Hepatocyte (in vitro differentiated cells): ENCODE results near the gene SLC19A1. TPM values are rescaled to one million over a fixed set of nuclear protein-coding genes. Genes with fewer than 3 reads are reported as not detected.

Experiments used
- DNase-seq: peaks from one replicate; pipeline ENCODE4 v3.0.0-alpha.2; 2016; ENCODE audit warnings: low spot score
- H2AFZ ChIP-seq: fragments of 200-600 bp; sonication (generic); 2 replicates; pipeline ENCODE4 v1.6.0; 2016; ENCODE audit warnings: antibody characterized with exemption, mild to moderate bottlenecking
- H3K27ac ChIP-seq: fragments of 200-600 bp; sonication (generic); 2 replicates; pipeline ENCODE4 v1.5.1; 2016; ENCODE audit warnings: mild to moderate bottlenecking
- H3K27me3 ChIP-seq: fragments of 200-600 bp; sonication (generic); 2 replicates; pipeline ENCODE4 v1.6.1; 2016
- H3K36me3 ChIP-seq: fragments of 200-600 bp; sonication (generic); replicated peaks from 2 replicates; pipeline ENCODE4 v1.5.1; 2016; ENCODE audit warnings: low read depth; ENCODE audit not compliant: insufficient read depth
- H3K4me1 ChIP-seq: fragments of 200-600 bp; sonication (generic); 2 replicates; pipeline ENCODE4 v1.5.1; 2016; ENCODE audit warnings: mild to moderate bottlenecking, moderate library complexity; ENCODE audit not compliant: insufficient read depth
- H3K4me2 ChIP-seq: fragments of 200-600 bp; sonication (generic); 2 replicates; pipeline ENCODE4 v1.6.0; 2016
- H3K4me3 ChIP-seq: fragments of 200-600 bp; sonication (generic); 2 replicates; pipeline ENCODE4 v1.5.1; 2016; ENCODE audit warnings: mild to moderate bottlenecking
- H3K79me2 ChIP-seq: fragments of 200-600 bp; sonication (generic); 2 replicates; pipeline ENCODE4 v1.6.0; 2017; ENCODE audit warnings: mild to moderate bottlenecking
- H3K9me2 ChIP-seq: fragments of 200-600 bp; sonication (generic); replicated peaks from 2 replicates; pipeline ENCODE4 v1.6.0; 2017; ENCODE audit warnings: mild to moderate bottlenecking; ENCODE audit not compliant: insufficient read depth
- H3K9me3 ChIP-seq: fragments of 200-600 bp; sonication (generic); 2 replicates; pipeline ENCODE4 v1.5.1; 2016; ENCODE audit warnings: low read depth, mild to moderate bottlenecking
- H4K20me1 ChIP-seq: fragments of 200-600 bp; sonication (generic); 2 replicates; pipeline ENCODE4 v1.6.0; 2016; ENCODE audit warnings: mild to moderate bottlenecking; ENCODE audit not compliant: insufficient read depth, poor library complexity, severe bottlenecking
- CTCF ChIP-seq: fragments of 200-600 bp; sonication (generic); IDR thresholded peaks from 2 replicates; pipeline ENCODE4 v1.5.1; 2016; ENCODE audit warnings: antibody characterized with exemption, mild to moderate bottlenecking; ENCODE audit not compliant: poor library complexity
- EZH2 ChIP-seq: fragments of 200-600 bp; sonication (generic); IDR thresholded peaks from 2 replicates; pipeline ENCODE4 v1.6.1; 2016; ENCODE audit warnings: antibody characterized with exemption, mild to moderate bottlenecking, borderline replicate concordance
- EZH2phosphoT487 ChIP-seq: fragments of 200-600 bp; sonication (generic); IDR thresholded peaks from one replicate; pipeline ENCODE4 v1.6.1; 2018; ENCODE audit warnings: antibody characterized with exemption, mild to moderate bottlenecking, low read depth, moderate library complexity; ENCODE audit not compliant: unreplicated experiment, severe bottlenecking
- WGBS: methylation state at CpG from one replicate; pipeline ENCODE4 v1.1.6; 2016; ENCODE audit warnings: low lambda C conversion rate; ENCODE audit errors: missing lambda C conversion rate; 5-methylcytosine and 5-hydroxymethylcytosine counted together
- polyA plus RNA-seq: library from polyadenylated mRNA; unstranded; fragments of >200 nt; fragmentation: Nextera tagmentation; extraction: Ambion mirVana; gene quantifications from 2 replicates; pipeline ENCODE4 v1.2.1, GENCODE V29; 2016
- total RNA-seq: library from RNA; depleted of rRNA; stranded (reverse); fragments of >200 nt; gene quantifications from 2 replicates; pipeline ENCODE4 v1.2.3, GENCODE V29; 2014

Gene SLC19A1
- total and polyA plus RNA-seq, 2 experiments from 2014 or later = 7.7 to 24.8 TPM

- Histone ChIP-seq H3K79me2 (no peaks in the 10 kb centered on the region), H4K20me1 (no peaks in the 10 kb centered on the region), H3K36me3 (no peaks in the 10 kb centered on the region), H3K27me3 (no peaks in the 10 kb centered on the region), H3K4me2 (no peak overlapping the region), H3K4me3 (no peak overlapping the region), H3K9me2 (no peaks in the 10 kb centered on the region), H3K27ac (no peak overlapping the region), H2AFZ (no peak overlapping the region), H3K4me1 (no peaks in the 10 kb centered on the region), H3K9me3 (peaks cover 16% of the 10 kb centered on the region)
- 93% methylated on average over 16 of the region's 16 CpGs for WGBS
- DNase-seq = no peak
- TF ChIP-seq EZH2phosphoT487 = no peak
- TF ChIP-seq CTCF = no peak
- no peak for TF ChIP-seq EZH2
Measured at GRCh38 chr21:45523411-45524101, 18.7 kb downstream of the SLC19A1 start.

GRCh38 chr21:45522986-45523385, 19.3 kb downstream of the SLC19A1 start:
- H3K4me3 ChIP-seq = no peak overlapping the region
- H2AFZ ChIP-seq = no peak overlapping the region
- no peaks in the 10 kb centered on the region for H3K4me1 ChIP-seq
- WGBS = 97% methylated on average over 6 of the region's 6 CpGs
- no peaks in the 10 kb centered on the region for H4K20me1 ChIP-seq
- H3K36me3 ChIP-seq = no peaks in the 10 kb centered on the region
- no peak overlapping the region for H3K4me2 ChIP-seq
- H3K27ac ChIP-seq = no peak overlapping the region
- H3K9me2 ChIP-seq = no peaks in the 10 kb centered on the region
- TF ChIP-seq CTCF (no peak), EZH2phosphoT487 (no peak), EZH2 (no peak)
- peaks cover 22% of the 10 kb centered on the region for H3K9me3 ChIP-seq
- DNase-seq = no peak
- no peaks in the 10 kb centered on the region for H3K27me3 ChIP-seq
- no peaks in the 10 kb centered on the region for H3K79me2 ChIP-seq

- H3K27me3 ChIP-seq = no peaks in the 10 kb centered on the region
- H3K36me3 ChIP-seq = no peaks in the 10 kb centered on the region
- WGBS = 86% methylated on average over 6 of the region's 6 CpGs
- TF ChIP-seq EZH2 (no peak), CTCF (no peak), EZH2phosphoT487 (no peak)
- no peaks in the 10 kb centered on the region for H4K20me1 ChIP-seq
- H3K9me3 ChIP-seq = peaks cover 25% of the 10 kb centered on the region
- no peak overlapping the region for H3K4me2 ChIP-seq
- H3K9me2 ChIP-seq = no peaks in the 10 kb centered on the region
- no peaks in the 10 kb centered on the region for H3K79me2 ChIP-seq
- no peak for DNase-seq
- H3K4me1 ChIP-seq = no peaks in the 10 kb centered on the region
- no peak overlapping the region for H3K4me3 ChIP-seq
- H2AFZ ChIP-seq = no peak overlapping the region
- no peak overlapping the region for H3K27ac ChIP-seq
Measured at GRCh38 chr21:45522381-45522780, 19.9 kb downstream of the SLC19A1 start.
